Mammary microvascular endothelial cell (primary cell): ENCODE data around the gene C1S. TPM values are rescaled to one million over a fixed set of nuclear protein-coding genes. Genes with fewer than 3 reads are reported as not detected.

Experiments used
- total RNA-seq: library from RNA; depleted of rRNA; stranded (reverse); fragments of >200 nt; gene quantifications from 2 replicates; pipeline ENCODE4 v1.2.3, GENCODE V29; 2015

The C1S gene
- total RNA-seq: 0.27 and 0.79 TPM in 2 replicates

GRCh38 chr12:7060353-7060954 is at the start of gene C1S:
Gene C1S, plus strand, starts transcription at chr12:7060718. Its CDS starts 1,195 bp downstream, at chr12:7061913.

GRCh38 chr12:7018350-7019042 is 42.0 kb upstream of the C1S start, which contains the start of gene LPCAT3:
Gene LPCAT3, minus strand, starts transcription at chr12:7018476. Its CDS starts 52 bp downstream, at chr12:7018424.

GRCh38 chr12:7092229-7092985 is 31.9 kb downstream of the C1S start, which contains the start of gene C1R:
Gene C1R, minus strand, starts transcription at chr12:7092445. Its CDS starts 57 bp downstream, at chr12:7092388.

GRCh38 chr12:7108796-7109571 is 48.5 kb downstream of the C1S start, which contains the start of gene C1RL:
Gene C1RL, minus strand, starts transcription at chr12:7109214. Its CDS starts 34 bp downstream, at chr12:7109180.

Other genes with a start within 250 kb of the C1S start
- 0.30 and 0.80 TPM in 2 replicates for gene GPR162, start 238.9 kb upstream of the C1S start, total RNA-seq
- 7.5 and 8.8 TPM in 2 replicates for gene P3H3, start 232.3 kb upstream of the C1S start, total RNA-seq
- 0.10 and 0.20 TPM in 2 replicates for gene GNB3, start 219.8 kb upstream of the C1S start, total RNA-seq
- gene CDCA3, start 209.4 kb upstream of the C1S start, total RNA-seq: 55.0 and 56.9 TPM in 2 replicates
- 80.9 and 87.7 TPM in 2 replicates for gene USP5, start 208.6 kb upstream of the C1S start, total RNA-seq
- 1,010 and 1,150 TPM in 2 replicates for gene TPI1, start 193.2 kb upstream of the C1S start, total RNA-seq
- gene SPSB2, start 187.4 kb upstream of the C1S start, total RNA-seq: 3.2 and 3.9 TPM in 2 replicates
- gene LRRC23, start 155.9 kb upstream of the C1S start, total RNA-seq: 2.8 and 7.1 TPM in 2 replicates
- 6.2 and 6.9 TPM in 2 replicates for gene ENO2, start 146.1 kb upstream of the C1S start, total RNA-seq
- 12.5 and 17.1 TPM in 2 replicates for gene ATN1, start 132.8 kb upstream of the C1S start, total RNA-seq
- not detected in 2 replicates for gene RNU7-1, start 116.9 kb upstream of the C1S start, total RNA-seq
- gene C12orf57, start 116.7 kb upstream of the C1S start, total RNA-seq: 214 and 226 TPM in 2 replicates
- 1.2 and 5.3 TPM in 2 replicates for gene PTPN6, start 109.4 kb upstream of the C1S start, total RNA-seq
- gene PHB2, start 90.1 kb upstream of the C1S start, total RNA-seq: 293 and 304 TPM in 2 replicates
- 51.5 and 63.6 TPM in 2 replicates for gene EMG1, start 89.8 kb upstream of the C1S start, total RNA-seq
- gene LPCAT3, start 42.2 kb upstream of the C1S start, total RNA-seq: 25.5 and 28.0 TPM in 2 replicates
- 1.9 and 2.5 TPM in 2 replicates for gene C1R, start 31.7 kb downstream of the C1S start, total RNA-seq
- 9.0 and 15.5 TPM in 2 replicates for gene C1RL, start 48.5 kb downstream of the C1S start, total RNA-seq
- 0.13 TPM in 1 of 2 replicates, not detected in the other for gene RBP5, start 68.2 kb downstream of the C1S start, total RNA-seq
- gene CLSTN3, start 69.7 kb downstream of the C1S start, total RNA-seq: 13.2 and 15.8 TPM in 2 replicates
- gene PEX5, start 129.0 kb downstream of the C1S start, total RNA-seq: 23.8 and 29.2 TPM in 2 replicates
- not detected in 2 replicates for gene ACSM4, start 243.4 kb downstream of the C1S start, total RNA-seq